Endothelial cell of umbilical vein (primary cell): ENCODE results near the gene ADGRG4. TPM values are rescaled to one million over a fixed set of nuclear protein-coding genes. Genes with fewer than 3 reads are reported as not detected.

ENCODE experiments used
- BruUV-seq: library from RNA; stranded (reverse); fragments of 400-500 nt; replicated peaks from 2 replicates; lab custom pipeline; 2021; lab: Mats Ljungman, UMichigan
- CTCF ChIA-PET: fragments of 300-600, 350-600 bp; sonication (Branson Sonifier 250); formaldehyde crosslinking; loops from one replicate; lab custom pipeline; 2021; ENCODE audit warnings: antibody characterized with exemption, inconsistent platforms; lab: Charles Lee
- POLR2A ChIA-PET: fragments of 300-600, 350-600 bp; sonication (Branson Sonifier 250); formaldehyde crosslinking; loops from one replicate; lab custom pipeline; 2021; ENCODE audit warnings: antibody characterized with exemption, inconsistent platforms; lab: Charles Lee
- DNase-seq: peaks from one replicate; pipeline ENCODE4 v3.0.0-alpha.2; 2011; ENCODE audit warnings: low read depth, low spot score
- FAIRE-seq: peaks from 2 replicates; lab custom pipeline; 2011; peaks lifted over from hg19 to GRCh38; lab: Jason Lieb, UNC
- H2AFZ ChIP-seq: 2 replicates; pipeline ENCODE4 v1.6.0; 2012; ENCODE audit warnings: low read depth, low read length, control low read depth, inconsistent platforms
- H3K27ac ChIP-seq: 2 replicates; pipeline ENCODE4 v1.5.1; 2011; ENCODE audit warnings: low read depth, mild to moderate bottlenecking, control low read depth, low read length, moderate library complexity; ENCODE audit not compliant: insufficient read depth
- H3K27me3 ChIP-seq, 2 experiments: 2 replicates each; pipeline versions ENCODE4 v1.6.0 to v1.6.1; 2011; ENCODE audit warnings: low read length in 2 of 2, mixed read lengths in 1 of 2; ENCODE audit not compliant: control insufficient read depth in 2 of 2, insufficient read depth in 2 of 2
- H3K36me3 ChIP-seq, 2 experiments: 2 replicates in 1 of 2; 3 replicates in 1 of 2; pipeline ENCODE4 v1.5.1; 2011; ENCODE audit warnings: low read length in 2 of 2, mild to moderate bottlenecking in 1 of 2, moderate library complexity in 1 of 2; ENCODE audit not compliant: control insufficient read depth in 2 of 2, insufficient read depth in 2 of 2; ENCODE audit errors: extremely low read depth in 1 of 2
- H3K4me1 ChIP-seq: 3 replicates; pipeline ENCODE4 v1.5.1; 2011; ENCODE audit warnings: mild to moderate bottlenecking, low read length; ENCODE audit not compliant: control insufficient read depth, insufficient read depth; ENCODE audit errors: extremely low read depth
- H3K4me2 ChIP-seq: 2 replicates; pipeline ENCODE4 v1.6.1; 2011; ENCODE audit warnings: low read length, control low read depth, mixed read lengths; ENCODE audit not compliant: insufficient read depth
- H3K4me3 ChIP-seq, 3 experiments: fragments of 200-600 bp in 1 of 3; sonication (generic), shearing (Covaris generic) in 1 of 3; replicated peaks in 1 of 3; 2 replicates each; pipeline ENCODE4 v1.5.1; 2011 to 2016; ENCODE audit warnings: control low read depth in 3 of 3, low read length in 3 of 3, mild to moderate bottlenecking in 2 of 3, inconsistent platforms in 1 of 3, low read depth in 1 of 3, moderate library complexity in 1 of 3; ENCODE audit not compliant: insufficient read depth in 1 of 3
- H3K79me2 ChIP-seq: 2 replicates; pipeline ENCODE4 v1.6.0; 2012; ENCODE audit warnings: low read length, inconsistent platforms; ENCODE audit not compliant: control insufficient read depth, insufficient read depth
- H3K9ac ChIP-seq: replicated peaks from 2 replicates; pipeline ENCODE3; 2011; ENCODE audit warnings: low read length, control low read depth; ENCODE audit not compliant: insufficient read depth; ENCODE audit errors: extremely low read depth
- H3K9me1 ChIP-seq: replicated peaks from 3 replicates; pipeline ENCODE4 v1.6.0; 2011; ENCODE audit warnings: mild to moderate bottlenecking, low read length; ENCODE audit not compliant: control insufficient read depth, insufficient read depth; ENCODE audit errors: extremely low read depth
- H3K9me3 ChIP-seq: replicated peaks from 2 replicates; pipeline ENCODE4 v1.5.1; 2012; ENCODE audit warnings: low read length, inconsistent platforms; ENCODE audit not compliant: control insufficient read depth, insufficient read depth
- H4K20me1 ChIP-seq: replicated peaks from 2 replicates; pipeline ENCODE3; 2011; ENCODE audit warnings: mild to moderate bottlenecking, low read length; ENCODE audit not compliant: control insufficient read depth, insufficient read depth; ENCODE audit errors: extremely low read depth
- CTCF ChIP-seq, 2 donors: IDR thresholded peaks; 1 replicate in 1 of 2; 2 replicates in 1 of 2; pipeline ENCODE4 v1.5.1; 2011; ENCODE audit warnings: low read length in 2 of 2, mild to moderate bottlenecking in 2 of 2, moderate library complexity in 2 of 2, control low read depth in 1 of 2, inconsistent platforms in 1 of 2, low read depth in 1 of 2; ENCODE audit not compliant: insufficient read depth in 1 of 2; ENCODE audit errors: extremely low read depth in 1 of 2
- EZH2 ChIP-seq: IDR thresholded peaks from 2 replicates; pipeline ENCODE4 v1.6.1; 2012; ENCODE audit warnings: borderline replicate concordance, low read depth, mild to moderate bottlenecking, moderate library complexity, low read length, inconsistent platforms; ENCODE audit not compliant: severe bottlenecking
- FOS ChIP-seq: IDR thresholded peaks from 2 replicates; pipeline ENCODE4 v1.6.1; 2011; ENCODE audit warnings: mild to moderate bottlenecking, low read length, moderate library complexity, borderline replicate concordance; ENCODE audit not compliant: insufficient read depth
- GATA2 ChIP-seq: IDR thresholded peaks from 2 replicates; pipeline ENCODE4 v1.7.0; 2011; ENCODE audit warnings: low read depth, mild to moderate bottlenecking, moderate library complexity, mixed read lengths, low read length; ENCODE audit not compliant: insufficient read length, insufficient read depth
- JUN ChIP-seq: IDR thresholded peaks from 2 replicates; pipeline ENCODE4 v1.6.1; 2011; ENCODE audit warnings: borderline replicate concordance, low read depth; ENCODE audit not compliant: insufficient read length, insufficient read depth
- MAX ChIP-seq: IDR thresholded peaks from 2 replicates; pipeline ENCODE4 v1.6.1; 2011; ENCODE audit not compliant: insufficient read depth, insufficient read length
- MYC ChIP-seq: IDR thresholded peaks from one replicate; pipeline ENCODE4 v1.6.1; 2011; ENCODE audit warnings: mild to moderate bottlenecking, low read depth, low read length
- POLR2A ChIP-seq: IDR thresholded peaks from 2 replicates; pipeline ENCODE4 v1.6.1; 2012; ENCODE audit warnings: low read depth, mild to moderate bottlenecking, control low read depth, low read length
- POLR2AphosphoS5 ChIP-seq: IDR thresholded peaks from 2 replicates; pipeline ENCODE4 v1.6.1; 2012; ENCODE audit warnings: low read depth, mild to moderate bottlenecking, control low read depth, low read length, moderate library complexity; ENCODE audit not compliant: insufficient read depth
- dilution Hi-C: fragments of 300-500 bp; cut with MboI; formaldehyde crosslinking; loops from one replicate; pipeline ENCODE4 v1.15.0; 2019; ENCODE audit warnings: low sequenced_read_pairs; ENCODE audit not compliant: extremely low pct_ligation_motif_present
- intact Hi-C: fragments of 100-400 bp; cut with micrococcal nuclease; formaldehyde crosslinking; loops from one replicate; pipeline ENCODE4 v1.10.0; 2022
- polyA plus RNA-seq, 4 experiments: library from polyadenylated mRNA; depleted of rRNA in 3 of 4; stranded (reverse) in 3 of 4; unstranded in 1 of 4; fragments of >200 nt; gene quantifications; 2 replicates each; pipeline versions ENCODE4 v1.2.1 to v1.2.3, GENCODE V29; 2011 to 2012; ENCODE audit warnings: missing spikeins in 1 of 4
- total RNA-seq: library from RNA; stranded (reverse); gene quantifications from 2 replicates; pipeline ENCODE4 v1.2.3, GENCODE V29; 2021

The ADGRG4 gene
- total and polyA plus RNA-seq, 2 donors (not counting 3 experiments of a cell fraction or from before 2014, with no cell fraction given) = 0.04 to 0.08 TPM

- BruUV-seq = no TSS peak
- ChIA-PET CTCF (no interaction called here), POLR2A (no interaction called here)
- no peaks in the 10 kb centered on the region for H3K4me1 ChIP-seq
- dilution Hi-C loops (no loop called here), intact Hi-C loops (no loop called here)
- FAIRE-seq (no peak), DNase-seq (no peak)
- no peaks in the 10 kb centered on the region for H3K79me2 ChIP-seq
- no peak overlapping the region for H2AFZ ChIP-seq
- no peak for TF ChIP-seq MYC
- no peak for TF ChIP-seq MAX
- no peak for TF ChIP-seq EZH2
- TF ChIP-seq POLR2AphosphoS5 = no peak
- no peak for TF ChIP-seq CTCF (IDR thresholded peaks at IDR 0.05; ENCODE audit: extremely low read depth in 1 of 2, insufficient read depth in 1 of 2, low read depth in 1 of 2, low read length in 2 of 2)
- TF ChIP-seq JUN = no peak
- TF ChIP-seq POLR2A = no peak
- TF ChIP-seq GATA2 = no peak
- TF ChIP-seq FOS = no peak
- H3K27me3 ChIP-seq = no peaks in the 10 kb centered on the region
- H3K9ac ChIP-seq = no peak overlapping the region
- H3K9me3 ChIP-seq = no peaks in the 10 kb centered on the region
- H3K27ac ChIP-seq = no peak overlapping the region
- no peaks in the 10 kb centered on the region for H3K9me1 ChIP-seq
- no peak overlapping the region for H3K4me3 ChIP-seq
- H4K20me1 ChIP-seq = no peaks in the 10 kb centered on the region
- no peaks in the 10 kb centered on the region for H3K36me3 ChIP-seq
- H3K4me2 ChIP-seq = no peak overlapping the region
These were observed 3.7 kb downstream of the ADGRG4 start for GRCh38 chrX:136304493-136304892.
